PC-9 (cell line): ENCODE measurements around the gene ZNF534.

ENCODE experiments used
- CTCF ChIP-seq: fragments of 200-600 bp; sonication (generic); conservative IDR thresholded peaks from 2 replicates; pipeline ENCODE4 v1.6.1; 2017; ENCODE audit warnings: mixed run types, antibody characterized with exemption, mild to moderate bottlenecking, moderate library complexity
- EZH2 ChIP-seq: fragments of 200-600 bp; sonication (generic); IDR thresholded peaks from 2 replicates; pipeline ENCODE4 v1.8.0; 2017; ENCODE audit warnings: antibody characterized with exemption, low read depth

GRCh38 chr19:52428937-52429336 is at the start of gene ZNF534:
- TF ChIP-seq CTCF (no peak), EZH2 (no peak)
